GM06990 (cell line): ENCODE measurements around the gene BPIFB2.

ENCODE experiments used
- DNase-seq: peaks from one replicate; pipeline ENCODE4 v3.0.0-alpha.2; 2011; ENCODE audit not compliant: insufficient read length; ENCODE audit errors: extremely low read depth
- H3K27me3 ChIP-seq: replicated peaks from 2 replicates; pipeline ENCODE4 v1.6.0; 2011; ENCODE audit warnings: low read length; ENCODE audit not compliant: control insufficient read depth, insufficient read depth
- H3K36me3 ChIP-seq: 2 replicates; pipeline ENCODE4 v1.5.1; 2011; ENCODE audit warnings: low read length; ENCODE audit not compliant: control insufficient read depth, insufficient read depth
- H3K4me3 ChIP-seq: replicated peaks from 2 replicates; pipeline ENCODE4 v1.5.1; 2011; ENCODE audit warnings: low read depth, mild to moderate bottlenecking, control low read depth, low read length
- TF ChIP-seq, protein P1 (sequence below): IDR thresholded peaks from 2 replicates; pipeline ENCODE4 v1.5.1; 2011; ENCODE audit warnings: low read length, control low read depth, mild to moderate bottlenecking, inconsistent platforms; ENCODE audit not compliant: insufficient read depth, poor library complexity, severe bottlenecking

Gene BPIFB2

DNA sequence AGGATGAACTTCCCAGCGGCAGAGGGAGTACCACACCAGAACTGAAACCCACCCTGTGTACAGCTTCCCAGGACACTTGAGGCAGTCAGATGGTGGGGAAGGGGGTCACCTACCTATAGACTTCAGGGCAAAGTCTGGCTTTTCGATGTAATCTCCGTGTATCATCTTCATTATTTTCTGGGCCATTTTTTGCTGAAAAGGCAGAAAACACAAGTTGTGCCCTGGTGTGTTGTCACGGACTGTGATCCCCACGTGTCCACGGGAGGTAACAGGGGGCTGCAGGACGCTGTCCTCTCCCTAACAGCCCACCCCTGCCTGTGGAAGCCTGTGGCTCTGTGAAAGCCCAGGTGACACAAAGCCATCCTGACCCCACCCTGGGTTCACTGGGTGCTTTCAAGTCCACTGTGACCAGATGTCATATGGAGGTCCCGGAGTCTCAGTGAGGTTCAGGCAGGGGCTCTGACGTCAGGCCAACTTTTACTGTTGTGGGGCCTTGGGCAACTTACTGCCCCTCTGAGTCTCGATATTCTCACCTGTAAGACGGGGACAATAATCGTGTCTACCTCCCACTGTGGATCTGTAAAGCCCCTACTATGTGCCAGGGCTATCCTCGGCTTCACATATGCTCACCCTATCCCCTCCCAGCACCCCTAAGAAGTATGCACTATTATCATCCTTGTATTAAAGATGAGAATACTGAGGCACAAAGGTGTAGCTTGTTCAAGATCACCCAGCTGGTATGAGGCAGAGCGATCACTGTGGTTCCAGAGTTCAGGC, 17.8 kb upstream of the BPIFB2 start:
- no peaks in the 10 kb centered on the region; the same call in 1 of the 2 replicates for H3K27me3 ChIP-seq
- TF ChIP-seq, protein P1, sequence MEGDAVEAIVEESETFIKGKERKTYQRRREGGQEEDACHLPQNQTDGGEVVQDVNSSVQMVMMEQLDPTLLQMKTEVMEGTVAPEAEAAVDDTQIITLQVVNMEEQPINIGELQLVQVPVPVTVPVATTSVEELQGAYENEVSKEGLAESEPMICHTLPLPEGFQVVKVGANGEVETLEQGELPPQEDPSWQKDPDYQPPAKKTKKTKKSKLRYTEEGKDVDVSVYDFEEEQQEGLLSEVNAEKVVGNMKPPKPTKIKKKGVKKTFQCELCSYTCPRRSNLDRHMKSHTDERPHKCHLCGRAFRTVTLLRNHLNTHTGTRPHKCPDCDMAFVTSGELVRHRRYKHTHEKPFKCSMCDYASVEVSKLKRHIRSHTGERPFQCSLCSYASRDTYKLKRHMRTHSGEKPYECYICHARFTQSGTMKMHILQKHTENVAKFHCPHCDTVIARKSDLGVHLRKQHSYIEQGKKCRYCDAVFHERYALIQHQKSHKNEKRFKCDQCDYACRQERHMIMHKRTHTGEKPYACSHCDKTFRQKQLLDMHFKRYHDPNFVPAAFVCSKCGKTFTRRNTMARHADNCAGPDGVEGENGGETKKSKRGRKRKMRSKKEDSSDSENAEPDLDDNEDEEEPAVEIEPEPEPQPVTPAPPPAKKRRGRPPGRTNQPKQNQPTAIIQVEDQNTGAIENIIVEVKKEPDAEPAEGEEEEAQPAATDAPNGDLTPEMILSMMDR = no peak
- H3K4me3 ChIP-seq = no peak overlapping the region
- DNase-seq = no peak
- H3K36me3 ChIP-seq = no peaks in the 10 kb centered on the region

DNA sequence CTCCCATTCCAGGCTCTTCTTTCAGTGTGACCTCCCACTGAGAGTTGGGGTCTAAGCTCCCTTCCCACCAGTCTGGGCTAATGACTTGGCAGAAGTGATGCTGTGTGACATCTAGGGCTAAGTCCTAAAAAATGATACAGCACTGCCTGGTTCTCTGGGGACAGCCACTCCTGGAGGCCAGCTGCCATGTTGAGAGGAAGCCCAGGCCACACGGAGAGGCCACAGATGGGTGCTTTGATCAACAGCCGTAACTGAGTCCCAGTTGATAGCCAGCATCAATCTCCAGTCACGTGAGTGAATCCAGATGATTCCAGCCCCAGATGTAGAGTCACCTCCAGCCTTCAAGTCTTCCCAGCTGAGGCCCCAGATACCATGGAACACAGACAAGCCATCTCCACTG, 17.1 kb upstream of the BPIFB2 start:
- no peaks in the 10 kb centered on the region for H3K36me3 ChIP-seq
- H3K4me3 ChIP-seq = no peak overlapping the region
- no peaks in the 10 kb centered on the region; the same call in 1 of the 2 replicates for H3K27me3 ChIP-seq
- TF ChIP-seq, protein P1 = no peak
- no peak for DNase-seq

DNA sequence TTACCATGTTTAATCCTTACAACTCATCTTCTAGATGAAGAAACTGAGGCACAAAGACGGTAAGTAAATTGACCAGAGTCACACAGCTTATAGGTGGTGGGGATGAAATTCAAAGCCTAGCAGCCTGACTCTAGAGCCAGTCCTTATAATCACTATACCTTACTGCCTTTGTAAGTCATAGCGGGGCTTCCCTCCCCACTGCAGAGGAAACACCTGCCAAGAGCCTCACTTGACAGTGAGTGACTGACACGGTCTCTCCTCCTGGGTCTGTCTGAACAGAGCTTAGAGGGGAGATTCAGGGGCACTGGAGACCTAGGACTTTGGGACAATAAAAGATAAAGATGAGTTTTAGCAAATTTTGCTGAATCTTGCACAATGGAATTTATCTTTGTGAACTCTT, 16.1 kb upstream of the BPIFB2 start:
- TF ChIP-seq, protein P1 = no peak
- no peak for DNase-seq
- Histone ChIP-seq H3K27me3 (no peaks in the 10 kb centered on the region; the same call in 1 of the 2 replicates), H3K4me3 (no peak overlapping the region), H3K36me3 (no peaks in the 10 kb centered on the region)

DNA sequence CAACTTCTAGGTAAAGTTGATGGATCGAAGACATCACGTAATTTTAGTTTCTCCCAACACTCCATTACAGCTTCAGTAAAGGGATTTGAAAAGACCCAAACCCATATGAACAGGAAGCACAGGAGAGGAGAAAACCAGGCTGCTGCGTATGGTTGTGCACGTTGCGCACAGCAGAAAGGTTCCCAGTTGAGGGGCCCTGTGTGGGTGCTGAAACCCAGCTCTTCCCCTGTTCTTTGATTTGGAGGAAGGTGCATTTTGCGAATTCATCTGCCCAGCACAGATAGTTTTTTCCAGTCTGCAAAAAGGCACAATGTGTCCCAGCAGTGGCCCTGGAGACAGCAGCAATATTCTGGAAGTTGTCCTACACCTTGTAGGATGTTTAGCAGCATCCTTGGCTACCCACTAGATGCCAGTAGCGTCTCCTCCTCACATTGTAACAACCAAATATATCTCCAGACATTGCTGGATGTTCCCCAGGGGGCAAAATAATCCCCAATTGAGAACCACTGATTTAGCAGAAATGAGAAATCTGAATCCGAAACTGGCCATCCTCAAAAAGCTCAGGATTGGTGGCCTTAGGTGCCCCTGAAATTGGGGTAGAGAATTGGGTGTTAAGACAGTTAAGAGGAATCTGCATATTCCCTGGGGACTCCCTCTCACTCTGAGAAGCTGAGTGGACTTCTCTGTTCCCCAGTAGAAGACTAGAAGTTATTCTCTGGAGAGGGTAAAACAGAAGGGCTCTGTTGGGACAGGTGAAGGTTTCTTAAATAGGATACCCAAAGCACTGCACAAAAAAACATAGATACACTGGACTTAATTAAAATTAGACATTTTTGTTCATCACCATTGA, 15.5 kb upstream of the BPIFB2 start:
- Histone ChIP-seq H3K27me3 (no peaks in the 10 kb centered on the region), H3K4me3 (no peak overlapping the region), H3K36me3 (no peaks in the 10 kb centered on the region)
- no peak for DNase-seq
- TF ChIP-seq, protein P1 = no peak

DNA sequence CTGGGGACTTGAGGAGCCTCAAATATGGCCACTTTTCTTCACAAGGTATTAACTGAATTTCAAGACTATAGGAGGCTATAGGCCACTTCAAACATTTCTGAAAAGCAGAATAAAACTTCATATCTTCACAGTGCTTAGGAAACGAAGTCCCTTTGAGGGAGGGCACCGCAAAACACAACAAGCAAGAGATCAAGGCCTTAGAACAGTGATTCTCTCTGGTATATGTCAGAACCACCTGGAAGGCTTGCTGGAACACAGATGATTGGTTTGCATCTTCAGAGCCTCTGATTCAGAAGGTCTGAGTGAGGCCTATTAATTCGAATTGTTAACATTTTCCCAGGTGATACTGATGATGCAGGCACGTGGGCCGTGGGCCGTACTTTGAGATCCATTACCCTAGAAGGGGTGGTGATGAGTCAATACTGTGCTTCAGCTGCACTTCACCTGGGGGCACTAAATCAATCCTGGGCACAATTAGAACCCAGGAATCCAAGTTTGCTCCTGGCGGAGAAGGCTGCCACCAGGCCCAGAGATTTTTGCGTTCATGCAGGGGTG, 13.9 kb upstream of the BPIFB2 start:
- TF ChIP-seq, protein P1 = no peak
- no peaks in the 10 kb centered on the region for H3K27me3 ChIP-seq
- DNase-seq = no peak
- H3K4me3 ChIP-seq = no peak overlapping the region
- no peaks in the 10 kb centered on the region for H3K36me3 ChIP-seq
